H1 (cell line): ENCODE data around the gene KCNQ1. TPM values are rescaled to one million over a fixed set of nuclear protein-coding genes. Genes with fewer than 3 reads are reported as not detected.

ENCODE experiments used
- CTCF ChIA-PET: fragments of 300-600 bp; sonication (Branson Sonifier 250); formaldehyde crosslinking; loops from one replicate; lab custom pipeline; 2021; ENCODE audit not compliant: partially characterized antibody; lab: Charles Lee
- POLR2A ChIA-PET: fragments of 300-600 bp; sonication (Branson Sonifier 250); formaldehyde crosslinking; loops from one replicate; lab custom pipeline; 2021; ENCODE audit warnings: inconsistent platforms; ENCODE audit not compliant: partially characterized antibody; lab: Charles Lee
- DNase-seq, 2 experiments: peaks; one replicate each; pipeline versions ENCODE4 v3.0.0 to v3.0.0-alpha.2; 2010 to 2022; ENCODE audit warnings: low spot score in 2 of 2, low read depth in 1 of 2, mixed read lengths in 1 of 2
- FAIRE-seq: peaks from 2 replicates; lab custom pipeline; 2011; peaks lifted over from hg19 to GRCh38; lab: Jason Lieb, UNC
- H2AFZ ChIP-seq: 2 replicates; pipeline ENCODE4 v1.8.1; 2012; ENCODE audit warnings: low read length, inconsistent platforms
- H2AK5ac ChIP-seq: 2 replicates; pipeline ENCODE4 v1.6.1; 2013; ENCODE audit warnings: low read depth, low read length
- H2BK120ac ChIP-seq: replicated peaks from 2 replicates; pipeline ENCODE3; 2013; ENCODE audit warnings: low read depth, low read length, inconsistent platforms
- H2BK12ac ChIP-seq: 2 replicates; pipeline ENCODE4 v1.6.1; 2013; ENCODE audit warnings: low read depth, low read length
- H2BK15ac ChIP-seq: 2 replicates; pipeline ENCODE4 v1.6.1; 2013; ENCODE audit warnings: low read length
- H2BK20ac ChIP-seq: 2 replicates; pipeline ENCODE4 v1.6.1; 2013; ENCODE audit warnings: low read length
- H2BK5ac ChIP-seq: 2 replicates; pipeline ENCODE4 v1.6.1; 2013; ENCODE audit warnings: low read depth, low read length
- H3K14ac ChIP-seq: 2 replicates; pipeline ENCODE4 v1.6.1; 2013; ENCODE audit warnings: inconsistent platforms; ENCODE audit not compliant: insufficient read length
- H3K18ac ChIP-seq: 2 replicates; pipeline ENCODE4 v1.6.1; 2013; ENCODE audit warnings: low read length; ENCODE audit errors: extremely low read depth
- H3K23ac ChIP-seq: 2 replicates; pipeline ENCODE4 v1.6.1; 2013; ENCODE audit warnings: inconsistent platforms; ENCODE audit not compliant: insufficient read length
- H3K23me2 ChIP-seq: 2 replicates; pipeline ENCODE4 v1.6.1; 2013; ENCODE audit warnings: low read depth, low read length
- H3K27ac ChIP-seq: 2 replicates; pipeline ENCODE4 v1.6.1; 2011; ENCODE audit warnings: low read depth, low read length, inconsistent platforms
- H3K27me3 ChIP-seq, 4 experiments: replicated peaks in 1 of 4; 1 replicate in 1 of 4; 2 replicates in 3 of 4; pipeline versions ENCODE4 v1.6.1 to v1.8.1; 2011 to 2013; ENCODE audit warnings: low read length in 3 of 4, mild to moderate bottlenecking in 3 of 4, inconsistent platforms in 2 of 4, mixed read lengths in 2 of 4, moderate library complexity in 1 of 4; ENCODE audit not compliant: control insufficient read depth in 3 of 4, insufficient read depth in 3 of 4; ENCODE audit errors: extremely low read depth in 1 of 4
- H3K36me3 ChIP-seq, 4 experiments: 2 replicates each; pipeline versions ENCODE4 v1.6.1 to v1.8.1; 2011 to 2013; ENCODE audit warnings: mild to moderate bottlenecking in 4 of 4, low read length in 3 of 4, moderate library complexity in 2 of 4, control low read depth in 1 of 4, inconsistent platforms in 1 of 4; ENCODE audit not compliant: insufficient read depth in 4 of 4, control insufficient read depth in 2 of 4
- H3K4ac ChIP-seq: replicated peaks from 2 replicates; pipeline ENCODE3; 2013; ENCODE audit warnings: low read length, low read depth, mixed read lengths, inconsistent platforms; ENCODE audit not compliant: insufficient read length
- H3K4me1 ChIP-seq, 4 experiments: replicated peaks in 1 of 4; 1 replicate in 1 of 4; 2 replicates in 3 of 4; pipeline versions ENCODE4 v1.6.1 to v1.8.1; 2011 to 2013; ENCODE audit warnings: low read length in 3 of 4, inconsistent platforms in 2 of 4, mixed read lengths in 1 of 4; ENCODE audit not compliant: insufficient read depth in 4 of 4, control insufficient read depth in 3 of 4
- H3K4me2 ChIP-seq, 2 experiments: 2 replicates each; pipeline versions ENCODE4 v1.6.1 to v1.8.1; 2011 to 2013; ENCODE audit warnings: low read depth in 2 of 2, low read length in 2 of 2, control low read depth in 1 of 2, inconsistent platforms in 1 of 2, mild to moderate bottlenecking in 1 of 2; ENCODE audit not compliant: insufficient read depth in 1 of 2
- H3K4me3 ChIP-seq, 4 experiments: fragments of 200-600, 300-600 bp in 1 of 4; sonication (generic), shearing (Covaris generic), sonication (Bioruptor Twin) in 1 of 4; 2 replicates each; pipeline versions ENCODE4 v1.5.1 to v1.8.1; 2011 to 2016; ENCODE audit warnings: low read length in 4 of 4, low read depth in 3 of 4, control low read depth in 2 of 4, inconsistent platforms in 2 of 4, mild to moderate bottlenecking in 2 of 4, mixed read lengths in 1 of 4, moderate library complexity in 1 of 4; ENCODE audit not compliant: insufficient read depth in 2 of 4; ENCODE audit errors: extremely low read depth in 1 of 4
- H3K56ac ChIP-seq: replicated peaks from 2 replicates; pipeline ENCODE3; 2013; ENCODE audit warnings: low read depth, mild to moderate bottlenecking, mixed read lengths, low read length, inconsistent platforms; ENCODE audit not compliant: insufficient read length
- H3K79me1 ChIP-seq: 2 replicates; pipeline ENCODE4 v1.6.1; 2013; ENCODE audit warnings: low read depth, low read length, control low read depth
- H3K79me2 ChIP-seq, 2 experiments: 2 replicates each; pipeline versions ENCODE4 v1.6.1 to v1.8.1; 2012 to 2013; ENCODE audit warnings: low read length in 2 of 2, mild to moderate bottlenecking in 2 of 2, inconsistent platforms in 1 of 2; ENCODE audit not compliant: insufficient read depth in 2 of 2, control insufficient read depth in 1 of 2
- H3K9ac ChIP-seq, 4 experiments: replicated peaks in 1 of 4; 1 replicate in 1 of 4; 2 replicates in 3 of 4; pipeline versions ENCODE4 v1.6.1 to v1.8.1; 2011 to 2013; ENCODE audit warnings: low read depth in 3 of 4, low read length in 3 of 4, control low read depth in 2 of 4, mild to moderate bottlenecking in 2 of 4, moderate library complexity in 2 of 4, inconsistent platforms in 1 of 4; ENCODE audit errors: extremely low read depth in 1 of 4
- H3K9me3 ChIP-seq, 2 experiments: 2 replicates each; pipeline versions ENCODE4 v1.6.1 to v1.8.1; 2012 to 2013; ENCODE audit warnings: mild to moderate bottlenecking in 2 of 2, moderate library complexity in 2 of 2, control low read depth in 1 of 2, inconsistent platforms in 1 of 2, low read depth in 1 of 2, low read length in 1 of 2, mixed read lengths in 1 of 2; ENCODE audit not compliant: insufficient read depth in 2 of 2
- H4K20me1 ChIP-seq, 2 experiments: replicated peaks in 1 of 2; 2 replicates each; pipeline versions ENCODE3 to v1.8.1; 2011 to 2013; ENCODE audit warnings: inconsistent platforms in 2 of 2, low read length in 2 of 2, mild to moderate bottlenecking in 1 of 2; ENCODE audit not compliant: insufficient read depth in 2 of 2, control insufficient read depth in 1 of 2
- H4K5ac ChIP-seq: 2 replicates; pipeline ENCODE4 v1.6.1; 2013; ENCODE audit warnings: low read length, low read depth, mixed read lengths, inconsistent platforms; ENCODE audit not compliant: insufficient read length
- H4K8ac ChIP-seq: 2 replicates; pipeline ENCODE4 v1.8.0; 2013; ENCODE audit warnings: mild to moderate bottlenecking, moderate library complexity, low read length, inconsistent platforms; ENCODE audit not compliant: insufficient read depth; ENCODE audit errors: extremely low read depth
- H4K91ac ChIP-seq: replicated peaks from 2 replicates; pipeline ENCODE3; 2013; ENCODE audit warnings: low read length, mixed read lengths, inconsistent platforms; ENCODE audit not compliant: insufficient read length
- CBX8 ChIP-seq: fragments of 300-800, 300-1000 bp; sonication (generic); IDR thresholded peaks from 2 replicates; pipeline ENCODE4 v1.7.1; 2016; ENCODE audit warnings: low read depth, low read length, borderline replicate concordance
- EZH2 ChIP-seq: fragments of 200-600 bp; sonication (generic); IDR thresholded peaks from 2 replicates; pipeline ENCODE4 v1.7.1; 2012; ENCODE audit warnings: low read depth, mild to moderate bottlenecking, moderate library complexity, low read length, inconsistent platforms; ENCODE audit not compliant: severe bottlenecking
- KDM4A ChIP-seq: IDR thresholded peaks from one replicate; pipeline ENCODE4 v1.7.1; 2012; ENCODE audit warnings: low read depth, mild to moderate bottlenecking, moderate library complexity, low read length, inconsistent platforms; ENCODE audit not compliant: severe bottlenecking
- RFX5 ChIP-seq: IDR thresholded peaks from 2 replicates; pipeline ENCODE4 v1.6.1; 2011; ENCODE audit warnings: low read depth, low read length, improper control_type of control experiment, borderline replicate concordance
- SP2 ChIP-seq: IDR thresholded peaks from 2 replicates; pipeline ENCODE4 v1.6.1; 2012; ENCODE audit warnings: mild to moderate bottlenecking, low read length, inconsistent platforms
- SP4 ChIP-seq: IDR thresholded peaks from 2 replicates; pipeline ENCODE4 v1.6.1; 2012; ENCODE audit warnings: low read length, inconsistent platforms
- SRF ChIP-seq: IDR thresholded peaks from 2 replicates; pipeline ENCODE4 v1.6.1; 2011; ENCODE audit warnings: mild to moderate bottlenecking, low read depth, low read length, moderate library complexity
- TAF1 ChIP-seq: IDR thresholded peaks from 2 replicates; pipeline ENCODE4 v1.6.1; 2011; ENCODE audit warnings: mild to moderate bottlenecking, low read depth, low read length
- TAF7 ChIP-seq: optimal IDR thresholded peaks from 2 replicates; pipeline ENCODE3; 2011; ENCODE audit warnings: low read depth, mild to moderate bottlenecking, inconsistent platforms, low read length, moderate library complexity, borderline replicate concordance
- WGBS, 2 experiments: shearing (Covaris generic) in 1 of 2; methylation state at CpG; one replicate each; pipeline versions ENCODE4 v1.1.6 to v1.1.7; 2013 to 2015; ENCODE audit warnings: low lambda C conversion rate in 2 of 2, mixed read lengths in 2 of 2, inconsistent platforms in 1 of 2, low coverage in 1 of 2, missing lambda C conversion rate in 1 of 2; ENCODE audit not compliant: insufficient replicate concordance in 2 of 2, insufficient coverage in 1 of 2, insufficient read length in 1 of 2; ENCODE audit errors: extremely low coverage in 1 of 2, missing lambda C conversion rate in 1 of 2; 5-methylcytosine and 5-hydroxymethylcytosine counted together
- polyA plus RNA-seq, 7 experiments: library from polyadenylated mRNA; depleted of rRNA in 3 of 7; stranded (reverse) in 5 of 7; unstranded in 2 of 7; fragments of >200 nt in 5 of 7; fragments of 200-250 nt in 2 of 7; gene quantifications; 1 replicate in 5 of 7; 2 replicates in 1 of 7; 4 replicates in 1 of 7; pipeline versions ENCODE4 v1.2.1 to v1.2.3, GENCODE V29; 2011 to 2013; ENCODE audit warnings: missing spikeins in 2 of 7, mixed read lengths in 2 of 7
- total RNA-seq: library from RNA; stranded (reverse); fragmentation: NEBNext Ultra II Directional; extraction: Animal tissue kit (Norgen Biotek cat#: 25700); gene quantifications from 2 replicates; pipeline ENCODE4 v1.2.1, GENCODE V29; 2021

Gene KCNQ1
- total and polyA plus RNA-seq, 2 of the 8 experiments (the other 6 are each of a cell fraction or from before 2014, with no cell fraction given) = 1.9 to 2.0 TPM

GRCh38 chr11:2688381-2689231 is 243.8 kb downstream of the KCNQ1 start:
- Histone ChIP-seq H3K79me2 (peaks cover 0 to 64% of the 10 kb centered on the region in 2 experiments; a peak in 2 of 4 replicates), H3K36me3 (no peaks in the 10 kb centered on the region), H3K9me3 (no peaks in the 10 kb centered on the region), H2BK20ac (peak overlapping the region; percentile 51), H4K91ac (peak overlapping the region; percentile 3), H3K27me3 (peaks cover 0 to 4% (median 0%) of the 10 kb centered on the region in 4 experiments; a peak in 2 of 7 replicates), H2BK5ac (peak overlapping the region; percentile 36; the same call in 1 of the 2 replicates), H2AFZ (no peak overlapping the region), H3K4ac (no peak overlapping the region), H3K56ac (no peak overlapping the region), H3K4me2 (no peak overlapping the region), H3K79me1 (peaks cover 10% of the 10 kb centered on the region), H4K20me1 (peaks cover 6 to 30% of the 10 kb centered on the region in 2 experiments), H3K14ac (no peak overlapping the region), H3K27ac (no peak overlapping the region), H4K8ac (no peak overlapping the region), H3K23ac (no peak overlapping the region), H4K5ac (no peak overlapping the region), H2BK12ac (peak overlapping the region; percentile 78; the same call in 1 of the 2 replicates), H3K23me2 (no peaks in the 10 kb centered on the region), H2BK15ac (peak overlapping the region; percentile 97), H3K9ac (no peak overlapping the region; a peak in 1 of 7 replicates), H3K18ac (peak overlapping the region; percentile 72), H2AK5ac (0 out of 2 replicates have a peak overlapping the region, but pooled peaks have one; percentile 10), H3K4me1 (peaks cover 30 to 65% (median 55%) of the 10 kb centered on the region in 4 experiments), H3K4me3 (no peak overlapping the region), H2BK120ac (no peak overlapping the region)
- 82% methylated on average over 5 of the region's 6 CpGs; no CpG with 5 or more reads in 1 of the 2 experiments for WGBS, 2 experiments
- ChIA-PET POLR2A (interaction anchor here (0.9 to 1.6 kb wide), 2 partner anchors 29 to 197 kb away, joined by 3 to 5 read pairs; partner anchors contain the start of gene CDKN1C), CTCF (interaction anchor here (0.9 to 4.0 kb wide), 6 partner anchors 19 to 203 kb away, joined by 3 to 19 read pairs (median 4); no protein-coding TSS in a partner anchor)
- FAIRE-seq = no peak
- TF ChIP-seq EZH2 = no peak
- no peak for TF ChIP-seq SRF
- TF ChIP-seq SP4 = no peak
- TF ChIP-seq KDM4A = no peak
- no peak for TF ChIP-seq RFX5
- TF ChIP-seq SP2 = no peak
- TF ChIP-seq TAF7 = no peak
- no peak for TF ChIP-seq TAF1
- no peak for TF ChIP-seq CBX8
- DNase-seq = no peak
